Measurements from ENCODE around the gene LDB3. TPM values are rescaled to one million over a fixed set of nuclear protein-coding genes. Genes with fewer than 3 reads are reported as not detected.

The LDB3 gene
- total RNA-seq, 1 experiment from 2014 or later, result 1.1 TPM

- H3K36me3 ChIP-seq, result no peaks in the 10 kb centered on the region
- H3K27me3 ChIP-seq (replicated peaks), result no peaks in the 10 kb centered on the region
- H3K4me3 ChIP-seq, result no peak overlapping the region
- H3K4me1 ChIP-seq (replicated peaks), result peaks cover 21% of the 10 kb centered on the region
- DNase-seq (ENCODE audit: low read depth in 1 of 2, low spot score in 2 of 2), result no peak
- peaks cover 5% of the 10 kb centered on the region; the same call in 1 of the 2 replicates for H3K9me3 ChIP-seq (replicated peaks)
- H3K27ac ChIP-seq, result no peak overlapping the region
Observed at GRCh38 chr10:86782701-86783418, 114.5 kb downstream of the LDB3 start.

- Histone ChIP-seq H3K9me3 (replicated peaks) (peaks cover 5% of the 10 kb centered on the region; the same call in 1 of the 2 replicates), H3K27ac (no peak overlapping the region), H3K27me3 (replicated peaks) (no peaks in the 10 kb centered on the region), H3K36me3 (no peaks in the 10 kb centered on the region), H3K4me3 (no peak overlapping the region), H3K4me1 (replicated peaks) (peaks cover 3% of the 10 kb centered on the region; the same call in 1 of the 2 replicates)
- no peak for DNase-seq (ENCODE audit: low read depth in 1 of 2, low spot score in 2 of 2)
Observed at GRCh38 chr10:86785037-86785436, 116.7 kb downstream of the LDB3 start.

Other genes with a start within 250 kb of the LDB3 start
- gene WAPL, start 146.7 kb upstream of the LDB3 start, total RNA-seq (2014; rRNA removed; shearing (Covaris generic)), result 38.7 and 50.2 TPM in 2 replicates
- not detected in 2 replicates for gene OPN4, start 14.0 kb upstream of the LDB3 start, total RNA-seq (2014; rRNA removed; shearing (Covaris generic))
- 35.3 and 53.4 TPM in 2 replicates for gene BMPR1A, start 88.1 kb downstream of the LDB3 start, total RNA-seq (2014; rRNA removed; shearing (Covaris generic))

Data from SJSA1 (cell line).